Glutamatergic neuron (in vitro differentiated cells): ENCODE measurements around the gene EXOC4. TPM values are rescaled to one million over a fixed set of nuclear protein-coding genes. Genes with fewer than 3 reads are reported as not detected.

Experiments
- DNase-seq: peaks from one replicate; pipeline ENCODE4 v3.0.0; 2022
- H3K27ac Mint-ChIP-seq: one replicate; pipeline ENCODE4 v1.8.0; 2020; ENCODE audit warnings: mild to moderate bottlenecking, mixed read lengths, inconsistent platforms; ENCODE audit not compliant: unreplicated experiment
- H3K27me3 Mint-ChIP-seq: one replicate; pipeline ENCODE4 v1.8.0; 2020; ENCODE audit warnings: mild to moderate bottlenecking, moderate library complexity, mixed read lengths, inconsistent platforms; ENCODE audit not compliant: unreplicated experiment
- H3K36me3 Mint-ChIP-seq: one replicate; pipeline ENCODE4 v1.8.0; 2020; ENCODE audit warnings: mild to moderate bottlenecking, mixed read lengths, inconsistent platforms; ENCODE audit not compliant: unreplicated experiment
- H3K4me1 Mint-ChIP-seq: one replicate; pipeline ENCODE4 v1.8.0; 2020; ENCODE audit warnings: mild to moderate bottlenecking, low read depth, mixed read lengths, inconsistent platforms; ENCODE audit not compliant: unreplicated experiment
- H3K4me3 Mint-ChIP-seq: one replicate; pipeline ENCODE4 v1.8.0; 2020; ENCODE audit warnings: mild to moderate bottlenecking, mixed read lengths, inconsistent platforms; ENCODE audit not compliant: unreplicated experiment
- H3K9me3 Mint-ChIP-seq: one replicate; pipeline ENCODE4 v1.8.0; 2020; ENCODE audit warnings: mild to moderate bottlenecking, moderate library complexity, mixed read lengths, inconsistent platforms; ENCODE audit not compliant: unreplicated experiment
- total RNA-seq: library from RNA; stranded (reverse); fragmentation: NEBNext Ultra II Directional; extraction: Animal tissue kit (Norgen Biotek cat#: 25700); gene quantifications from one replicate; pipeline ENCODE4 v1.2.1, GENCODE V29; 2021; ENCODE audit not compliant: unreplicated experiment
- TF ChIP-seq, protein P1 (sequence below): fragments of 200-600 bp; sonication (generic); IDR thresholded peaks from one replicate; pipeline ENCODE4 v1.5.0; 2021; ENCODE audit not compliant: partially characterized antibody, unreplicated experiment

The EXOC4 gene
- total RNA-seq, 1 donor from 2014 or later = 73.8 TPM

DNA sequence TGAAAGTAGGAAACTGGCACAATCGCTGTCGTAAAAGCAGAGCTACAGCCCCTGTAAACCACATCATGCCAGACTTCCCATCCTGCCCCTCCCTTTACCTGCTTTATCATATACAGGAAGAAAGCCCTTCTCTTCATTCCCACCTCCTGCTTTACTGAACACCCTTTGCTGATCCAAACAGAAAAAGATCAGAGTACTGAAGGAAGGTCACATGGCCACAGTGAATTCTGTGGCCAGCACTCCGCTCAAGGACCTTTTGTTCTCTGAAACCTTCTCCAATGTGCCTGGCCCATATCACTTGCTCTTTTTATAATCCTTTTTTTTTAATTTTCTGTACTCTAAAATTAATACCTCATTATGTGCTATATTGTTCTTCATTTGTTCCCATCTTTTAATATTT is 765.4 kb downstream of the EXOC4 start:
- TF ChIP-seq, protein P1, sequence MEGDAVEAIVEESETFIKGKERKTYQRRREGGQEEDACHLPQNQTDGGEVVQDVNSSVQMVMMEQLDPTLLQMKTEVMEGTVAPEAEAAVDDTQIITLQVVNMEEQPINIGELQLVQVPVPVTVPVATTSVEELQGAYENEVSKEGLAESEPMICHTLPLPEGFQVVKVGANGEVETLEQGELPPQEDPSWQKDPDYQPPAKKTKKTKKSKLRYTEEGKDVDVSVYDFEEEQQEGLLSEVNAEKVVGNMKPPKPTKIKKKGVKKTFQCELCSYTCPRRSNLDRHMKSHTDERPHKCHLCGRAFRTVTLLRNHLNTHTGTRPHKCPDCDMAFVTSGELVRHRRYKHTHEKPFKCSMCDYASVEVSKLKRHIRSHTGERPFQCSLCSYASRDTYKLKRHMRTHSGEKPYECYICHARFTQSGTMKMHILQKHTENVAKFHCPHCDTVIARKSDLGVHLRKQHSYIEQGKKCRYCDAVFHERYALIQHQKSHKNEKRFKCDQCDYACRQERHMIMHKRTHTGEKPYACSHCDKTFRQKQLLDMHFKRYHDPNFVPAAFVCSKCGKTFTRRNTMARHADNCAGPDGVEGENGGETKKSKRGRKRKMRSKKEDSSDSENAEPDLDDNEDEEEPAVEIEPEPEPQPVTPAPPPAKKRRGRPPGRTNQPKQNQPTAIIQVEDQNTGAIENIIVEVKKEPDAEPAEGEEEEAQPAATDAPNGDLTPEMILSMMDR = no peak
- Mint-ChIP-seq H3K27ac (no peak overlapping the region), H3K36me3 (no peaks in the 10 kb centered on the region), H3K4me3 (no peak overlapping the region), H3K9me3 (no peaks in the 10 kb centered on the region), H3K27me3 (no peaks in the 10 kb centered on the region), H3K4me1 (peaks cover 2% of the 10 kb centered on the region)
- no peak for DNase-seq

DNA sequence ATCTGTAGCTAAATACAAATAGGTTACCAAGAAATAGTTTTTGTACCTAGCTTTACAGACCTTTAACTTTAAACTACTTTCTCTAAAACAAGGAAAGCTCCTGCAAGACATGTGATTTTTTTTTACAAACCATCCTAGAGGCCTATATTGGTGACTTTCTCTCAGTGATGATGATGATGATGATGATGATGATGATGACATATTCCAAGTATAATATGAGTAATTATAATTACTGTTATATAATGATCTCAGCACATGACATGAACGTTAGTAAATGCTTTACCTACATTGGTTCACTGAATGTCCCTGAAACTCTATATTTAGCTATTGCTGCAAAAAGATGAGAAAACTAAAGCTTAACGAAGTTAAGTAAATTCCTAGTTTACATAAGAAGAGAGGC is 766.4 kb downstream of the EXOC4 start:
- TF ChIP-seq, protein P1 = no peak
- no peaks in the 10 kb centered on the region for H3K27me3 Mint-ChIP-seq
- no peak overlapping the region for H3K27ac Mint-ChIP-seq
- peaks cover 2% of the 10 kb centered on the region for H3K4me1 Mint-ChIP-seq
- DNase-seq = no peak
- no peaks in the 10 kb centered on the region for H3K36me3 Mint-ChIP-seq
- H3K9me3 Mint-ChIP-seq = no peaks in the 10 kb centered on the region
- H3K4me3 Mint-ChIP-seq = no peak overlapping the region

DNA sequence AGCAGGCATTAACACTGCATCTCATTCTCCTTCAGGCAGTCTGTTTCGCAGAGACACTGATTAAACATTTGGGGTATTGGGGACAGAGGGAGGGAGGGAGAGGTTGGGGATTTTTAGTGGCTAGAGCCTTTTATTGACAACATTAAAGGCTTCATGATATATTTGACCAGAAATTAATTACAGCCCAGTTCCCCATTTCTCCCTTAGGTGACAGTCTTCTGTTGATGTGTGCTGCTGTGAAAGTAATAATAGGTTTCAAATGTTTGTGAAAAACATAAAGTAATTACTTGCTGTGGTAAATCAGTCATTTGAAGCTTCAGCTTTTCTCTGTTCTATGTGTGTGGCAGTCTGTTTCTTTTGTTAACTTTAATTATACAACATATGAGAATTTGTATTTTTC is 769.0 kb downstream of the EXOC4 start:
- no peak for DNase-seq
- TF ChIP-seq, protein P1 = no peak
- Mint-ChIP-seq H3K4me3 (no peak overlapping the region), H3K27ac (no peak overlapping the region), H3K27me3 (no peaks in the 10 kb centered on the region), H3K36me3 (no peaks in the 10 kb centered on the region), H3K9me3 (no peaks in the 10 kb centered on the region), H3K4me1 (peaks cover 2% of the 10 kb centered on the region)

DNA sequence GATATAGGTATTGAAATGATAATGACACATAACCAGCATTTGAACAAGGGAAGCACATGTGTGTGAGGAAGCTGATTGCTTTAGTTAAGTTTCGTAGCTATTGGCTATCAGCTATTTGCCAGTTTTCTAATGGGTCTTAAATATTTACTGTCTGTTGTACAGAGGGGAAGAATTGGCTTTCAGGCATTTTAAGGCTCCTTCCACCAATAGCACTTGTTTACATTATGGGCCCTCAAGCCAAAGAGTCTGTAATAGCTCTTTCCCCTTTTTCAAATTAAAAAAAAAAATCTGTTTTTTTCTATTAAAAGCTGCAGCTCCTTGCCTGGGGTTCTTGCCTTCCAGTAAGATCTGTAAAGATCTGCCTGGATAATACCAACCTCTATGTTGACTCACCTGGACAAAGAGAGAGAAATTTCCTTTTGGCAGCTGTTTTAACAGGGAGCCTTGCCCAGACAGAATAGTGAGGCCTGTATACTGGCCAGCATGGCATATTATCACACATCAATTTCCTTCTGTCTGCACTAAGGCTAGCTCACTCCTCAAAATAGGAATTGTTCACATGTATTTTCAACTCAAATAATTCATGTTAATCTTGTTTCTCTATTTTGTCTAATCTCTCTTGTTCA is 769.5 kb downstream of the EXOC4 start:
- H3K36me3 Mint-ChIP-seq = no peaks in the 10 kb centered on the region
- no peak overlapping the region for H3K4me3 Mint-ChIP-seq
- TF ChIP-seq, protein P1 = no peak
- DNase-seq = no peak
- no peak overlapping the region for H3K27ac Mint-ChIP-seq
- peaks cover 2% of the 10 kb centered on the region for H3K4me1 Mint-ChIP-seq
- no peaks in the 10 kb centered on the region for H3K9me3 Mint-ChIP-seq
- no peaks in the 10 kb centered on the region for H3K27me3 Mint-ChIP-seq

DNA sequence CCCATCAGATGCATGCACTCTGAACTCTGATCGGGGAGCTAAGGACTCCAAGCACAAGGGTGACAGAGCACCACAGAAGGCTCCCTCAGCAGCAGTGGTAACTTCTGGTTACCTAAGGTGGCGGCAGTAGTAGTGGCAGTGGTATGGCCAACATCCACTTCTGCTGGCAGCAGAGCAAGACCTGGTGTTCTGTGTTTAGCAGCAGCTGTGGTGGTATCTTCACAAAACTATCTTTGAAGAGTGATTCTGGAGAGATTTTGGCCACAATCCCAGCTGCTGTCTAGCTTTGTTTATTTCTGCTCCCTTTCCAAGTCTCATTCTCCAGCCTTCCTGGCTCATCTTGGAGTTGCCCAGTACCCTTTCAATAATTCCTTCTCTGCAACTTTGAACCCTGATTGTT is 771.9 kb downstream of the EXOC4 start:
- no peak overlapping the region for H3K27ac Mint-ChIP-seq
- H3K9me3 Mint-ChIP-seq = no peaks in the 10 kb centered on the region
- H3K4me3 Mint-ChIP-seq = no peak overlapping the region
- DNase-seq = no peak
- H3K27me3 Mint-ChIP-seq = no peaks in the 10 kb centered on the region
- H3K4me1 Mint-ChIP-seq = peaks cover 2% of the 10 kb centered on the region
- TF ChIP-seq, protein P1 = no peak
- H3K36me3 Mint-ChIP-seq = no peaks in the 10 kb centered on the region
